IMR-90 (cell line): Measurements from ENCODE around the gene OPN5. TPM values are rescaled to one million over a fixed set of nuclear protein-coding genes. Genes with fewer than 3 reads are reported as not detected.

Experiments
- ATAC-seq: fragments of 200-7000 bp; cut with Tn5 transposase; 2 replicates; pipeline ENCODE4 v1.9.1; 2020; ENCODE audit warnings: low read depth, mild to moderate bottlenecking, moderate library complexity
- BruUV-seq: library from RNA; stranded (reverse); fragments of 400-500 nt; replicated peaks from 2 replicates; lab custom pipeline; 2021; lab: Mats Ljungman, UMichigan
- CTCF ChIA-PET: fragments of 300-600 bp; formaldehyde crosslinking; extraction: SDS; loops from one replicate; lab custom pipeline; 2021; ENCODE audit warnings: antibody characterized with exemption; lab: Yijun Ruan, JAX
- POLR2A ChIA-PET: fragments of 300-600 bp; sonication (Branson Sonifier 250); formaldehyde crosslinking; loops from one replicate; lab custom pipeline; 2022; ENCODE audit warnings: antibody characterized with exemption; ENCODE audit not compliant: unreplicated experiment; lab: Charles Lee
- DNase-seq: peaks from one replicate; pipeline ENCODE4 v3.0.0; 2013
- H2AFZ ChIP-seq: replicated peaks from 2 replicates; pipeline ENCODE3; 2013; ENCODE audit warnings: low read length, mild to moderate bottlenecking; ENCODE audit not compliant: poor library complexity
- H2AK5ac ChIP-seq: 2 replicates; pipeline ENCODE4 v1.6.1; 2013; ENCODE audit warnings: low read depth, low read length, inconsistent platforms
- H2AK9ac ChIP-seq: replicated peaks from 2 replicates; pipeline ENCODE3; 2013; ENCODE audit warnings: mild to moderate bottlenecking, low read depth, low read length, moderate library complexity; ENCODE audit not compliant: poor library complexity
- H2BK120ac ChIP-seq: 2 replicates; pipeline ENCODE4 v1.6.1; 2013; ENCODE audit warnings: low read depth, low read length, inconsistent platforms
- H2BK15ac ChIP-seq: 3 replicates; pipeline ENCODE4 v1.6.1; 2013; ENCODE audit warnings: low read depth, low read length, inconsistent platforms
- H2BK20ac ChIP-seq: 2 replicates; pipeline ENCODE4 v1.6.1; 2013; ENCODE audit warnings: low read depth, mild to moderate bottlenecking, inconsistent platforms, low read length, moderate library complexity
- H2BK5ac ChIP-seq: 2 replicates; pipeline ENCODE4 v1.6.1; 2013; ENCODE audit warnings: mild to moderate bottlenecking, low read depth, low read length, inconsistent platforms; ENCODE audit not compliant: poor library complexity, severe bottlenecking
- H3K14ac ChIP-seq: replicated peaks from 2 replicates; pipeline ENCODE4 v1.6.1; 2013; ENCODE audit warnings: low read depth, low read length, inconsistent platforms
- H3K18ac ChIP-seq: 2 replicates; pipeline ENCODE4 v1.6.1; 2013; ENCODE audit warnings: low read depth, low read length, control low read depth
- H3K23ac ChIP-seq: 2 replicates; pipeline ENCODE4 v1.6.1; 2013; ENCODE audit warnings: low read depth, low read length, inconsistent platforms
- H3K27ac ChIP-seq: 2 replicates; pipeline ENCODE4 v1.5.1; 2013; ENCODE audit warnings: mild to moderate bottlenecking, control low read depth, low read length; ENCODE audit not compliant: insufficient read depth
- H3K27me3 ChIP-seq: 2 replicates; pipeline ENCODE4 v1.6.1; 2013; ENCODE audit warnings: low read length; ENCODE audit not compliant: control insufficient read depth, insufficient read depth
- H3K36me3 ChIP-seq: 2 replicates; pipeline ENCODE4 v1.6.1; 2013; ENCODE audit warnings: low read length, mixed read lengths; ENCODE audit not compliant: control insufficient read depth, insufficient read depth
- H3K4ac ChIP-seq: 2 replicates; pipeline ENCODE4 v1.6.1; 2013; ENCODE audit warnings: low read depth, low read length, inconsistent platforms
- H3K4me1 ChIP-seq: 2 replicates; pipeline ENCODE4 v1.6.1; 2013; ENCODE audit warnings: low read length, mixed read lengths; ENCODE audit not compliant: control insufficient read depth, insufficient read depth
- H3K4me2 ChIP-seq: 2 replicates; pipeline ENCODE4 v1.6.1; 2013; ENCODE audit warnings: low read depth, mild to moderate bottlenecking, control low read depth, low read length, moderate library complexity
- H3K4me3 ChIP-seq: 2 replicates; pipeline ENCODE4 v1.5.1; 2013; ENCODE audit warnings: low read depth, mild to moderate bottlenecking, control low read depth, low read length, moderate library complexity; ENCODE audit not compliant: insufficient read depth
- H3K56ac ChIP-seq: 2 replicates; pipeline ENCODE4 v1.6.1; 2013; ENCODE audit warnings: low read length, inconsistent platforms; ENCODE audit not compliant: insufficient read depth; ENCODE audit errors: extremely low read depth
- H3K79me1 ChIP-seq, 2 experiments: 2 replicates each; pipeline ENCODE4 v1.6.1; 2013; ENCODE audit warnings: low read length in 2 of 2, inconsistent platforms in 1 of 2, low read depth in 1 of 2
- H3K9ac ChIP-seq: 2 replicates; pipeline ENCODE4 v1.6.1; 2013; ENCODE audit warnings: low read depth, low read length, control low read depth
- H3K9me1 ChIP-seq: 2 replicates; pipeline ENCODE4 v1.6.1; 2013; ENCODE audit warnings: low read length, inconsistent platforms; ENCODE audit not compliant: insufficient read depth
- H3K9me3 ChIP-seq: 2 replicates; pipeline ENCODE4 v1.6.1; 2013; ENCODE audit warnings: low read length; ENCODE audit not compliant: control insufficient read depth, insufficient read depth
- H4K20me1 ChIP-seq: 2 replicates; pipeline ENCODE4 v1.6.1; 2013; ENCODE audit warnings: low read length, inconsistent platforms; ENCODE audit not compliant: insufficient read depth
- H4K5ac ChIP-seq: 2 replicates; pipeline ENCODE4 v1.6.1; 2013; ENCODE audit warnings: mild to moderate bottlenecking, low read depth, low read length, control low read depth
- H4K8ac ChIP-seq, 2 experiments: 2 replicates each; pipeline ENCODE4 v1.6.1; 2013; ENCODE audit warnings: low read depth in 2 of 2, low read length in 2 of 2, control low read depth in 1 of 2, inconsistent platforms in 1 of 2
- H4K91ac ChIP-seq: 2 replicates; pipeline ENCODE4 v1.6.1; 2013; ENCODE audit warnings: low read depth, low read length, inconsistent platforms; ENCODE audit not compliant: insufficient read depth
- BHLHE40 ChIP-seq: fragments of 150-350 bp; IDR thresholded peaks from 2 replicates; pipeline ENCODE4 v1.6.1; 2016; ENCODE audit warnings: mild to moderate bottlenecking, low read depth, low read length
- CEBPB ChIP-seq: IDR thresholded peaks from 2 replicates; pipeline ENCODE4 v1.6.1; 2012; ENCODE audit warnings: low read depth, low read length, improper control_type of control experiment
- CHD1 ChIP-seq: IDR thresholded peaks from 2 replicates; pipeline ENCODE4 v1.6.1; 2012; ENCODE audit warnings: low read depth, low read length, improper control_type of control experiment
- FOS ChIP-seq: fragments of 150-350 bp; IDR thresholded peaks from 2 replicates; pipeline ENCODE4 v1.6.1; 2016; ENCODE audit warnings: low read depth, low read length
- MAFK ChIP-seq: IDR thresholded peaks from 2 replicates; pipeline ENCODE4 v1.6.1; 2012; ENCODE audit warnings: low read depth, low read length, improper control_type of control experiment
- MAZ ChIP-seq: IDR thresholded peaks from 2 replicates; pipeline ENCODE4 v1.6.1; 2012; ENCODE audit warnings: low read depth, mild to moderate bottlenecking, low read length, improper control_type of control experiment, moderate library complexity, borderline replicate concordance
- MXI1 ChIP-seq: IDR thresholded peaks from 2 replicates; pipeline ENCODE4 v1.6.1; 2012; ENCODE audit warnings: low read depth, mild to moderate bottlenecking, low read length, moderate library complexity, borderline replicate concordance
- NFE2L2 ChIP-seq: fragments of 150-350 bp; IDR thresholded peaks from 2 replicates; pipeline ENCODE4 v1.6.1; 2016; ENCODE audit warnings: low read depth, mild to moderate bottlenecking, low read length
- POLR2A ChIP-seq: IDR thresholded peaks from 2 replicates; pipeline ENCODE4 v1.6.1; 2012; ENCODE audit warnings: mild to moderate bottlenecking, low read depth, low read length
- RAD21 ChIP-seq: IDR thresholded peaks from 2 replicates; pipeline ENCODE4 v1.6.1; 2012; ENCODE audit warnings: low read length, improper control_type of control experiment
- RCOR1 ChIP-seq: IDR thresholded peaks from 2 replicates; pipeline ENCODE4 v1.6.1; 2012; ENCODE audit warnings: mild to moderate bottlenecking, low read length, improper control_type of control experiment; ENCODE audit not compliant: insufficient replicate concordance
- RFX5 ChIP-seq: IDR thresholded peaks from 2 replicates; pipeline ENCODE4 v1.8.0; 2012; ENCODE audit warnings: low read depth, mild to moderate bottlenecking, low read length, moderate library complexity
- SMC3 ChIP-seq: fragments of 150-350 bp; IDR thresholded peaks from 2 replicates; pipeline ENCODE4 v1.6.1; 2016; ENCODE audit warnings: low read depth, mild to moderate bottlenecking, antibody characterized with exemption, low read length, moderate library complexity
- dilution Hi-C: fragments of 300-500 bp; cut with HindIII; formaldehyde crosslinking; loops from one replicate; pipeline ENCODE4 v1.14.3; 2018; ENCODE audit warnings: low sequenced_read_pairs; ENCODE audit not compliant: unreplicated experiment
- in situ Hi-C: fragments of 300-500 bp; cut with MboI; formaldehyde crosslinking; loops from 3 replicates; pipeline ENCODE4 v1.14.3; 2019; ENCODE audit warnings: low sequenced_read_pairs, inconsistent platforms, mixed read lengths
- intact Hi-C: fragments of 100-400 bp; cut with micrococcal nuclease; formaldehyde crosslinking; loops from 2 replicates; pipeline ENCODE4 v1.10.0; 2022
- polyA plus RNA-seq, 3 experiments: library from polyadenylated mRNA; depleted of rRNA; stranded (reverse); fragments of >200 nt; gene quantifications; 2 replicates each; pipeline ENCODE4 v1.2.3, GENCODE V29; 2012; ENCODE audit warnings: low replicate concordance in 1 of 3
- total RNA-seq: library from RNA; depleted of rRNA; stranded (reverse); fragments of >200 nt; gene quantifications from 2 replicates; pipeline ENCODE4 v1.2.3, GENCODE V29; 2012
- TF ChIP-seq, protein P1 (sequence below): fragments of 150-350 bp; IDR thresholded peaks from 2 replicates; pipeline ENCODE4 v1.6.1; 2017; ENCODE audit warnings: mild to moderate bottlenecking, antibody characterized with exemption, low read length, low read depth
- TF ChIP-seq, protein P2 (sequence below): fragments of 150-350 bp; IDR thresholded peaks from 2 replicates; pipeline ENCODE4 v1.6.1; 2016; ENCODE audit warnings: low read depth, mild to moderate bottlenecking, low read length, moderate library complexity, borderline replicate concordance
- TF ChIP-seq, protein P3 (sequence below): conservative IDR thresholded peaks from 2 replicates; pipeline ENCODE4 v1.5.1; 2012; ENCODE audit warnings: mild to moderate bottlenecking, low read depth, low read length, improper control_type of control experiment

Gene OPN5
- total and polyA plus RNA-seq, 2 of the 4 experiments (the other 2 are of a cell fraction) = not detected

DNA sequence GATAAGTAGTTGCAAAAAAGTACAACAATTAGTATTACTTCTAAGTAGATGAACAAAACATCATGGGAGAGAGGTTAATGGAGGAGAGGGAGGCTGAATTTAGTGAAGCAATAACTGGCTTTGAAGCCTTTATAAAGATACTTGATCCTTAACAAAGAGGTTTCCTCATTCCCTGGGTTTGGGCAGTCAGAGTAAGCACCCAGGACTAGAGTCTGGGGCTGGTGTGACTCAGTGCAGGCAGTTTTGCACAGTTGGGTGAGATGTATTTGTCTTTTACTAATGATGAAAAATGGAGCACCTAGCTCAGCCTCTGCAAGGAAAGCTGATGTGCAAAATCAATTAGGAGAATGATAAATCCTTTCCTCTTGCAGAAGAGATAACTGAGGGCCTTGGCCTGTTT lies 11.8 kb upstream of the OPN5 start:
- no peak overlapping the region for H4K91ac ChIP-seq
- H2AFZ ChIP-seq = no peak overlapping the region
- H4K20me1 ChIP-seq = no peaks in the 10 kb centered on the region
- H2BK5ac ChIP-seq = no peak overlapping the region
- H3K14ac ChIP-seq = no peak overlapping the region
- no peaks in the 10 kb centered on the region for H3K36me3 ChIP-seq
- H2BK15ac ChIP-seq = no peak overlapping the region
- no peak overlapping the region for H3K4me2 ChIP-seq
- ATAC-seq = no peak
- H3K4me3 ChIP-seq = no peak overlapping the region
- no peaks in the 10 kb centered on the region for H3K4me1 ChIP-seq
- no peak overlapping the region for H3K9ac ChIP-seq
- in situ Hi-C loops = loop anchor here (5.0 to 10.0 kb wide), 2 partner anchors 138 to 365 kb away; no protein-coding TSS in a partner anchor
- TF ChIP-seq CHD1 (no peak), BHLHE40 (no peak), POLR2A (no peak), MXI1 (no peak), FOS (no peak), RFX5 (no peak), MAZ (no peak), RAD21 (no peak), CEBPB (no peak), RCOR1 (no peak), NFE2L2 (no peak), MAFK (no peak), SMC3 (no peak)
- TF ChIP-seq, protein P1, sequence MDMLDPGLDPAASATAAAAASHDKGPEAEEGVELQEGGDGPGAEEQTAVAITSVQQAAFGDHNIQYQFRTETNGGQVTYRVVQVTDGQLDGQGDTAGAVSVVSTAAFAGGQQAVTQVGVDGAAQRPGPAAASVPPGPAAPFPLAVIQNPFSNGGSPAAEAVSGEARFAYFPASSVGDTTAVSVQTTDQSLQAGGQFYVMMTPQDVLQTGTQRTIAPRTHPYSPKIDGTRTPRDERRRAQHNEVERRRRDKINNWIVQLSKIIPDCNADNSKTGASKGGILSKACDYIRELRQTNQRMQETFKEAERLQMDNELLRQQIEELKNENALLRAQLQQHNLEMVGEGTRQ = no peak
- TF ChIP-seq, protein P2, sequence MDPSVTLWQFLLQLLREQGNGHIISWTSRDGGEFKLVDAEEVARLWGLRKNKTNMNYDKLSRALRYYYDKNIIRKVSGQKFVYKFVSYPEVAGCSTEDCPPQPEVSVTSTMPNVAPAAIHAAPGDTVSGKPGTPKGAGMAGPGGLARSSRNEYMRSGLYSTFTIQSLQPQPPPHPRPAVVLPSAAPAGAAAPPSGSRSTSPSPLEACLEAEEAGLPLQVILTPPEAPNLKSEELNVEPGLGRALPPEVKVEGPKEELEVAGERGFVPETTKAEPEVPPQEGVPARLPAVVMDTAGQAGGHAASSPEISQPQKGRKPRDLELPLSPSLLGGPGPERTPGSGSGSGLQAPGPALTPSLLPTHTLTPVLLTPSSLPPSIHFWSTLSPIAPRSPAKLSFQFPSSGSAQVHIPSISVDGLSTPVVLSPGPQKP = no peak
- TF ChIP-seq, protein P3, sequence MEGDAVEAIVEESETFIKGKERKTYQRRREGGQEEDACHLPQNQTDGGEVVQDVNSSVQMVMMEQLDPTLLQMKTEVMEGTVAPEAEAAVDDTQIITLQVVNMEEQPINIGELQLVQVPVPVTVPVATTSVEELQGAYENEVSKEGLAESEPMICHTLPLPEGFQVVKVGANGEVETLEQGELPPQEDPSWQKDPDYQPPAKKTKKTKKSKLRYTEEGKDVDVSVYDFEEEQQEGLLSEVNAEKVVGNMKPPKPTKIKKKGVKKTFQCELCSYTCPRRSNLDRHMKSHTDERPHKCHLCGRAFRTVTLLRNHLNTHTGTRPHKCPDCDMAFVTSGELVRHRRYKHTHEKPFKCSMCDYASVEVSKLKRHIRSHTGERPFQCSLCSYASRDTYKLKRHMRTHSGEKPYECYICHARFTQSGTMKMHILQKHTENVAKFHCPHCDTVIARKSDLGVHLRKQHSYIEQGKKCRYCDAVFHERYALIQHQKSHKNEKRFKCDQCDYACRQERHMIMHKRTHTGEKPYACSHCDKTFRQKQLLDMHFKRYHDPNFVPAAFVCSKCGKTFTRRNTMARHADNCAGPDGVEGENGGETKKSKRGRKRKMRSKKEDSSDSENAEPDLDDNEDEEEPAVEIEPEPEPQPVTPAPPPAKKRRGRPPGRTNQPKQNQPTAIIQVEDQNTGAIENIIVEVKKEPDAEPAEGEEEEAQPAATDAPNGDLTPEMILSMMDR = no peak
- no TSS peak for BruUV-seq
- H3K9me3 ChIP-seq = no peaks in the 10 kb centered on the region
- ChIA-PET CTCF (no interaction called here), POLR2A (no interaction called here)
- intact Hi-C loops = no loop called here
- H3K56ac ChIP-seq = no peak overlapping the region
- no peak overlapping the region for H2AK5ac ChIP-seq
- H2AK9ac ChIP-seq = no peak overlapping the region
- H4K8ac ChIP-seq = no peak overlapping the region
- no peaks in the 10 kb centered on the region for H3K79me1 ChIP-seq
- H3K27ac ChIP-seq = no peak overlapping the region
- dilution Hi-C loops = no loop called here
- H2BK20ac ChIP-seq = no peak overlapping the region
- H4K5ac ChIP-seq = no peak overlapping the region
- no peaks in the 10 kb centered on the region for H3K27me3 ChIP-seq
- no peaks in the 10 kb centered on the region for H3K9me1 ChIP-seq
- H2BK120ac ChIP-seq = no peak overlapping the region
- no peak overlapping the region for H3K23ac ChIP-seq
- no peak overlapping the region for H3K4ac ChIP-seq
- H3K18ac ChIP-seq = no peak overlapping the region
- DNase-seq = no peak
